GM23338 (cell line): ENCODE measurements around the gene SMIM13. TPM values are rescaled to one million over a fixed set of nuclear protein-coding genes. Genes with fewer than 3 reads are reported as not detected.

Experiments used
- ATAC-seq: fragments of 200-7000 bp; cut with Tn5 transposase; 3 replicates; pipeline ENCODE4 v1.9.1; 2020
- DNase-seq: peaks from one replicate; pipeline ENCODE4 v3.0.0-alpha.2; 2015; ENCODE audit warnings: low spot score
- H2AFZ ChIP-seq: fragments of 200-600 bp; sonication (generic); 2 replicates; pipeline ENCODE4 v1.8.0; 2016; ENCODE audit warnings: antibody characterized with exemption, mild to moderate bottlenecking, moderate library complexity
- H3F3A ChIP-seq: fragments of 200-600 bp; sonication (generic); replicated peaks from 2 replicates; pipeline ENCODE4 v1.8.0; 2017; ENCODE audit warnings: antibody characterized with exemption, mixed run types, low read depth
- H3K27ac ChIP-seq: fragments of 200-600 bp; sonication (generic); 2 replicates; pipeline ENCODE4 v1.6.1; 2016; ENCODE audit warnings: low read depth
- H3K27me3 ChIP-seq: fragments of 200-600 bp; sonication (generic); 2 replicates; pipeline ENCODE4 v1.8.0; 2016; ENCODE audit warnings: mild to moderate bottlenecking, mixed run types, moderate library complexity; ENCODE audit not compliant: insufficient read depth
- H3K36me3 ChIP-seq: fragments of 200-600 bp; sonication (generic); 2 replicates; pipeline ENCODE4 v1.8.0; 2016; ENCODE audit warnings: mild to moderate bottlenecking; ENCODE audit not compliant: insufficient read depth
- H3K4me1 ChIP-seq: fragments of 200-600 bp; sonication (generic); 2 replicates; pipeline ENCODE4 v1.8.0; 2016; ENCODE audit warnings: mild to moderate bottlenecking, moderate library complexity; ENCODE audit not compliant: insufficient read depth
- H3K4me2 ChIP-seq: fragments of 200-600 bp; sonication (generic); 2 replicates; pipeline ENCODE4 v1.7.1; 2017; ENCODE audit warnings: mixed run types
- H3K4me3 ChIP-seq: fragments of 200-600 bp; sonication (generic); 2 replicates; pipeline ENCODE4 v1.6.1; 2016; ENCODE audit warnings: mixed run types
- H3K79me2 ChIP-seq: fragments of 200-600 bp; sonication (generic); replicated peaks from 2 replicates; pipeline ENCODE4 v1.8.0; 2017; ENCODE audit warnings: mild to moderate bottlenecking; ENCODE audit not compliant: insufficient read depth
- H3K9me2 ChIP-seq: fragments of 200-600 bp; sonication (generic); 2 replicates; pipeline ENCODE4 v1.8.0; 2017; ENCODE audit not compliant: insufficient read depth
- H4K20me1 ChIP-seq: fragments of 200-600 bp; sonication (generic); replicated peaks from 2 replicates; pipeline ENCODE4 v1.8.0; 2017; ENCODE audit warnings: mild to moderate bottlenecking; ENCODE audit not compliant: insufficient read depth
- H3K27ac Mint-ChIP-seq: 2 replicates; pipeline ENCODE4 v1.8.0; 2020; ENCODE audit warnings: inconsistent platforms, mild to moderate bottlenecking, moderate library complexity, mixed read lengths
- H3K27me3 Mint-ChIP-seq: 3 replicates; pipeline ENCODE4 v1.8.0; 2022; ENCODE audit warnings: low read depth, mild to moderate bottlenecking, moderate library complexity, mixed read lengths, inconsistent platforms; ENCODE audit not compliant: insufficient read depth, poor library complexity
- H3K36me3 Mint-ChIP-seq: 3 replicates; pipeline ENCODE4 v1.8.0; 2021; ENCODE audit warnings: low read depth, mild to moderate bottlenecking, inconsistent platforms, moderate library complexity, mixed read lengths
- H3K4me1 Mint-ChIP-seq: 3 replicates; pipeline ENCODE4 v1.8.0; 2020; ENCODE audit warnings: mild to moderate bottlenecking, inconsistent platforms, mixed read lengths
- H3K4me3 Mint-ChIP-seq: 3 replicates; pipeline ENCODE4 v1.8.0; 2021; ENCODE audit warnings: moderate library complexity, mild to moderate bottlenecking, inconsistent platforms, mixed read lengths
- H3K9me3 Mint-ChIP-seq: 3 replicates; pipeline ENCODE4 v1.8.0; 2020; ENCODE audit warnings: moderate library complexity, mild to moderate bottlenecking, inconsistent platforms, mixed read lengths
- CREB1 ChIP-seq: fragments of 250-450 bp; sonication (Bioruptor Pico); IDR thresholded peaks from 2 replicates; pipeline ENCODE4 v1.5.0; 2020; ENCODE audit warnings: low read depth, mild to moderate bottlenecking, moderate library complexity
- CTCF ChIP-seq, 2 experiments: fragments of 200-600 bp in 1 of 2; sonication (generic) in 1 of 2; conservative IDR thresholded peaks; 2 replicates each; pipeline versions ENCODE4 v1.5.1 to v1.6.1; 2016 to 2017; ENCODE audit warnings: antibody characterized with exemption in 2 of 2, low read depth in 2 of 2, mild to moderate bottlenecking in 2 of 2, moderate library complexity in 1 of 2
- EZH2 ChIP-seq: fragments of 200-600 bp; sonication (generic); IDR thresholded peaks from one replicate; pipeline ENCODE4 v1.8.0; 2017; ENCODE audit warnings: antibody characterized with exemption, mild to moderate bottlenecking, low read depth; ENCODE audit not compliant: unreplicated experiment
- EZH2phosphoT487 ChIP-seq: fragments of 200-600 bp; sonication (generic); IDR thresholded peaks from one replicate; pipeline ENCODE4 v1.8.1; 2018; ENCODE audit warnings: antibody characterized with exemption; ENCODE audit not compliant: unreplicated experiment
- JUNB ChIP-seq: IDR thresholded peaks from one replicate; pipeline ENCODE4 v1.6.1; 2016; ENCODE audit warnings: antibody characterized with exemption; ENCODE audit not compliant: unreplicated experiment
- POLR2AphosphoS5 ChIP-seq: IDR thresholded peaks from 2 replicates; pipeline ENCODE4 v1.6.1; 2016; ENCODE audit warnings: antibody characterized with exemption, low read depth
- STAT1 ChIP-seq: IDR thresholded peaks from one replicate; pipeline ENCODE4 v1.6.1; 2016; ENCODE audit warnings: antibody characterized with exemption; ENCODE audit not compliant: unreplicated experiment
- ZNF114 ChIP-seq: fragments of 250-450 bp; sonication (Bioruptor Pico); IDR thresholded peaks from 2 replicates; pipeline ENCODE4 v1.5.0; 2020; ENCODE audit warnings: mild to moderate bottlenecking, moderate library complexity
- ZNF331 ChIP-seq: fragments of 250-450 bp; sonication (Bioruptor Pico); IDR thresholded peaks from 2 replicates; pipeline ENCODE4 v1.5.0; 2020; ENCODE audit warnings: low read depth, mild to moderate bottlenecking, moderate library complexity
- polyA plus RNA-seq: library from polyadenylated mRNA; unstranded; fragments of >200 nt; fragmentation: Nextera tagmentation; extraction: Ambion mirVana; gene quantifications from 2 replicates; pipeline ENCODE4 v1.2.1, GENCODE V29; 2016
- total RNA-seq: library from RNA; depleted of rRNA; stranded (reverse); fragments of >200 nt; shearing (Covaris generic); gene quantifications from 2 replicates; pipeline ENCODE4 v1.2.3, GENCODE V29; 2014
- TF ChIP-seq, protein P1 (sequence below): IDR thresholded peaks from 2 replicates; pipeline ENCODE4 v1.6.1; 2016; ENCODE audit warnings: antibody characterized with exemption
- TF ChIP-seq, protein P2 (sequence below): fragments of 250-450 bp; sonication (Bioruptor Pico); IDR thresholded peaks from 2 replicates; pipeline ENCODE4 v1.5.0; 2020; ENCODE audit warnings: mild to moderate bottlenecking, moderate library complexity
- TF ChIP-seq, protein P3 (sequence below): IDR thresholded peaks from one replicate; pipeline ENCODE4 v1.6.1; 2018; ENCODE audit warnings: antibody characterized with exemption; ENCODE audit not compliant: unreplicated experiment

Gene SMIM13
- total and polyA plus RNA-seq, 2 experiments from 2014 or later, result 7.2 to 12.7 TPM

DNA sequence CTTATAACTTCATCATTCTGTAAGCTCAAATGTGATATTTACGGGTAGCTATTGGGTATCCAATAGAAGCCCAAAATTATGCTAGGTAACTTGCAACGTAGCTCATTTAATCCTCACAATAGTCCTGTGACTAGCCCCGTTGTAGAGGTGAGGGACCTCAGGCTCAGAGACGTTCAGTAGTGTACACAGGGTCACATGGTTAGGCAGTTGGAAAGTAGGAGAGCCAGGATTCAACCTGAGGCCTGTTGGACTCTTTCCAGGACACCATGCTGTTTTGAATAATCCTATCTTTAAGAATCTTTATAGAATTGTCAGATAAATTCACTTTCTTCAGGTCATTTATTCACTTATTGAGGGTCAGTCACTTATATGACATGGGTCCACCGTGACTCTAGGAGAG lies 40.3 kb upstream of the SMIM13 start (continued):
- TF ChIP-seq EZH2 (no peak), CTCF (conservative IDR thresholded peaks at IDR 0.05; ENCODE audit: low read depth in 2 of 2) (no peak)

DNA sequence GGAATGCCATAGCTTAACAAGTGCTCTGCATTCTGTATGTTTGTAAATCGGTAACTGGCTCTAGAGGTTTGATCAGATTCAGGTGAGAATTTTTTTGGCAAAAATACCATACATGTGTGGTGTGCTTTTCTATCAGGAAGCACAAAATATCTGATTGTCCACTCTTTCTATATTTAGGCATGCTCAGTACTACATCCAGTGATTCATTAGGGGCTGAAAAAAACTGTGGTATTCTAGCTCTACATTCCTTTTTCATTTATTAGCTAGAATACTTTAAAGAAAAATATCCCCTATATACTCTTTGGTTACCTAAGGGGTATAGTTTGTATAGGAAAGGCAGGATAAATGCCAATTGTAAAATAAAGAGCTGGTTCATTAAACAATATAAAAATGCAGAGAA lies 38.9 kb upstream of the SMIM13 start:
- H3K27ac ChIP-seq, result no peak overlapping the region
- no peak for TF ChIP-seq EZH2
- no peak for TF ChIP-seq ZNF331 (CRISPR knock-in tag)
- no peak for TF ChIP-seq ZNF114 (CRISPR knock-in tag)
- TF ChIP-seq STAT1, result no peak
- TF ChIP-seq EZH2phosphoT487, result no peak
- TF ChIP-seq, protein P1, sequence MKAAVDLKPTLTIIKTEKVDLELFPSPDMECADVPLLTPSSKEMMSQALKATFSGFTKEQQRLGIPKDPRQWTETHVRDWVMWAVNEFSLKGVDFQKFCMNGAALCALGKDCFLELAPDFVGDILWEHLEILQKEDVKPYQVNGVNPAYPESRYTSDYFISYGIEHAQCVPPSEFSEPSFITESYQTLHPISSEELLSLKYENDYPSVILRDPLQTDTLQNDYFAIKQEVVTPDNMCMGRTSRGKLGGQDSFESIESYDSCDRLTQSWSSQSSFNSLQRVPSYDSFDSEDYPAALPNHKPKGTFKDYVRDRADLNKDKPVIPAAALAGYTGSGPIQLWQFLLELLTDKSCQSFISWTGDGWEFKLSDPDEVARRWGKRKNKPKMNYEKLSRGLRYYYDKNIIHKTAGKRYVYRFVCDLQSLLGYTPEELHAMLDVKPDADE, result no peak
- TF ChIP-seq JUNB, result no peak
- TF ChIP-seq, protein P2, sequence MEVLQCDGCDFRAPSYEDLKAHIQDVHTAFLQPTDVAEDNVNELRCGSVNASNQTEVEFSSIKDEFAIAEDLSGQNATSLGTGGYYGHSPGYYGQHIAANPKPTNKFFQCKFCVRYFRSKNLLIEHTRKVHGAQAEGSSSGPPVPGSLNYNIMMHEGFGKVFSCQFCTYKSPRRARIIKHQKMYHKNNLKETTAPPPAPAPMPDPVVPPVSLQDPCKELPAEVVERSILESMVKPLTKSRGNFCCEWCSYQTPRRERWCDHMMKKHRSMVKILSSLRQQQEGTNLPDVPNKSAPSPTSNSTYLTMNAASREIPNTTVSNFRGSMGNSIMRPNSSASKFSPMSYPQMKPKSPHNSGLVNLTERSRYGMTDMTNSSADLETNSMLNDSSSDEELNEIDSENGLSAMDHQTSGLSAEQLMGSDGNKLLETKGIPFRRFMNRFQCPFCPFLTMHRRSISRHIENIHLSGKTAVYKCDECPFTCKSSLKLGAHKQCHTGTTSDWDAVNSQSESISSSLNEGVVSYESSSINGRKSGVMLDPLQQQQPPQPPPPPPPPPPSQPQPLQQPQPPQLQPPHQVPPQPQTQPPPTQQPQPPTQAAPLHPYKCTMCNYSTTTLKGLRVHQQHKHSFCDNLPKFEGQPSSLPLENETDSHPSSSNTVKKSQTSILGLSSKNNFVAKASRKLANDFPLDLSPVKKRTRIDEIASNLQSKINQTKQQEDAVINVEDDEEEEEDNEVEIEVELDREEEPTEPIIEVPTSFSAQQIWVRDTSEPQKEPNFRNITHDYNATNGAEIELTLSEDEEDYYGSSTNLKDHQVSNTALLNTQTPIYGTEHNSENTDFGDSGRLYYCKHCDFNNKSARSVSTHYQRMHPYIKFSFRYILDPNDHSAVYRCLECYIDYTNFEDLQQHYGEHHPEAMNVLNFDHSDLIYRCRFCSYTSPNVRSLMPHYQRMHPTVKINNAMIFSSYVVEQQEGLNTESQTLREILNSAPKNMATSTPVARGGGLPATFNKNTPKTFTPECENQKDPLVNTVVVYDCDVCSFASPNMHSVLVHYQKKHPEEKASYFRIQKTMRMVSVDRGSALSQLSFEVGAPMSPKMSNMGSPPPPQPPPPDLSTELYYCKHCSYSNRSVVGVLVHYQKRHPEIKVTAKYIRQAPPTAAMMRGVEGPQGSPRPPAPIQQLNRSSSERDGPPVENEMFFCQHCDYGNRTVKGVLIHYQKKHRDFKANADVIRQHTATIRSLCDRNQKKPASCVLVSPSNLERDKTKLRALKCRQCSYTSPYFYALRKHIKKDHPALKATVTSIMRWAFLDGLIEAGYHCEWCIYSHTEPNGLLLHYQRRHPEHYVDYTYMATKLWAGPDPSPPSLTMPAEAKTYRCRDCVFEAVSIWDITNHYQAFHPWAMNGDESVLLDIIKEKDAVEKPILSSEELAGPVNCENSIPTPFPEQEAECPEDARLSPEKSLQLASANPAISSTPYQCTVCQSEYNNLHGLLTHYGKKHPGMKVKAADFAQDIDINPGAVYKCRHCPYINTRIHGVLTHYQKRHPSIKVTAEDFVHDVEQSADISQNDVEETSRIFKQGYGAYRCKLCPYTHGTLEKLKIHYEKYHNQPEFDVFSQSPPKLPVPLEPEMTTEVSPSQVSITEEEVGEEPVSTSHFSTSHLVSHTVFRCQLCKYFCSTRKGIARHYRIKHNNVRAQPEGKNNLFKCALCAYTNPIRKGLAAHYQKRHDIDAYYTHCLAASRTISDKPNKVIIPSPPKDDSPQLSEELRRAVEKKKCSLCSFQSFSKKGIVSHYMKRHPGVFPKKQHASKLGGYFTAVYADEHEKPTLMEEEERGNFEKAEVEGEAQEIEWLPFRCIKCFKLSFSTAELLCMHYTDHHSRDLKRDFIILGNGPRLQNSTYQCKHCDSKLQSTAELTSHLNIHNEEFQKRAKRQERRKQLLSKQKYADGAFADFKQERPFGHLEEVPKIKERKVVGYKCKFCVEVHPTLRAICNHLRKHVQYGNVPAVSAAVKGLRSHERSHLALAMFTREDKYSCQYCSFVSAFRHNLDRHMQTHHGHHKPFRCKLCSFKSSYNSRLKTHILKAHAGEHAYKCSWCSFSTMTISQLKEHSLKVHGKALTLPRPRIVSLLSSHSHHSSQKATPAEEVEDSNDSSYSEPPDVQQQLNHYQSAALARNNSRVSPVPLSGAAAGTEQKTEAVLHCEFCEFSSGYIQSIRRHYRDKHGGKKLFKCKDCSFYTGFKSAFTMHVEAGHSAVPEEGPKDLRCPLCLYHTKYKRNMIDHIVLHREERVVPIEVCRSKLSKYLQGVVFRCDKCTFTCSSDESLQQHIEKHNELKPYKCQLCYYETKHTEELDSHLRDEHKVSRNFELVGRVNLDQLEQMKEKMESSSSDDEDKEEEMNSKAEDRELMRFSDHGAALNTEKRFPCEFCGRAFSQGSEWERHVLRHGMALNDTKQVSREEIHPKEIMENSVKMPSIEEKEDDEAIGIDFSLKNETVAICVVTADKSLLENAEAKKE (CRISPR knock-in tag), result no peak
- no peak for TF ChIP-seq POLR2AphosphoS5
- TF ChIP-seq, protein P3, sequence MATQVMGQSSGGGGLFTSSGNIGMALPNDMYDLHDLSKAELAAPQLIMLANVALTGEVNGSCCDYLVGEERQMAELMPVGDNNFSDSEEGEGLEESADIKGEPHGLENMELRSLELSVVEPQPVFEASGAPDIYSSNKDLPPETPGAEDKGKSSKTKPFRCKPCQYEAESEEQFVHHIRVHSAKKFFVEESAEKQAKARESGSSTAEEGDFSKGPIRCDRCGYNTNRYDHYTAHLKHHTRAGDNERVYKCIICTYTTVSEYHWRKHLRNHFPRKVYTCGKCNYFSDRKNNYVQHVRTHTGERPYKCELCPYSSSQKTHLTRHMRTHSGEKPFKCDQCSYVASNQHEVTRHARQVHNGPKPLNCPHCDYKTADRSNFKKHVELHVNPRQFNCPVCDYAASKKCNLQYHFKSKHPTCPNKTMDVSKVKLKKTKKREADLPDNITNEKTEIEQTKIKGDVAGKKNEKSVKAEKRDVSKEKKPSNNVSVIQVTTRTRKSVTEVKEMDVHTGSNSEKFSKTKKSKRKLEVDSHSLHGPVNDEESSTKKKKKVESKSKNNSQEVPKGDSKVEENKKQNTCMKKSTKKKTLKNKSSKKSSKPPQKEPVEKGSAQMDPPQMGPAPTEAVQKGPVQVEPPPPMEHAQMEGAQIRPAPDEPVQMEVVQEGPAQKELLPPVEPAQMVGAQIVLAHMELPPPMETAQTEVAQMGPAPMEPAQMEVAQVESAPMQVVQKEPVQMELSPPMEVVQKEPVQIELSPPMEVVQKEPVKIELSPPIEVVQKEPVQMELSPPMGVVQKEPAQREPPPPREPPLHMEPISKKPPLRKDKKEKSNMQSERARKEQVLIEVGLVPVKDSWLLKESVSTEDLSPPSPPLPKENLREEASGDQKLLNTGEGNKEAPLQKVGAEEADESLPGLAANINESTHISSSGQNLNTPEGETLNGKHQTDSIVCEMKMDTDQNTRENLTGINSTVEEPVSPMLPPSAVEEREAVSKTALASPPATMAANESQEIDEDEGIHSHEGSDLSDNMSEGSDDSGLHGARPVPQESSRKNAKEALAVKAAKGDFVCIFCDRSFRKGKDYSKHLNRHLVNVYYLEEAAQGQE, result no peak
- no peak for TF ChIP-seq CREB1 (CRISPR knock-in tag)
- no peaks in the 10 kb centered on the region for H3F3A ChIP-seq
- H3K9me2 ChIP-seq, result peaks cover 4% of the 10 kb centered on the region; the same call in 1 of the 2 replicates
- DNase-seq (no peak), ATAC-seq (no peak)
- H3K4me1 ChIP-seq, result no peaks in the 10 kb centered on the region
- Mint-ChIP-seq H3K27ac (no peak overlapping the region), H3K27me3 (no peaks in the 10 kb centered on the region), H3K4me1 (no peaks in the 10 kb centered on the region), H3K9me3 (no peaks in the 10 kb centered on the region), H3K36me3 (no peaks in the 10 kb centered on the region), H3K4me3 (no peak overlapping the region)
- H2AFZ ChIP-seq, result no peak overlapping the region
- no peaks in the 10 kb centered on the region for H3K36me3 ChIP-seq
- no peaks in the 10 kb centered on the region for H3K27me3 ChIP-seq
- H3K4me2 ChIP-seq, result no peak overlapping the region
- H3K4me3 ChIP-seq, result no peak overlapping the region
- H4K20me1 ChIP-seq, result no peaks in the 10 kb centered on the region
- no peaks in the 10 kb centered on the region for H3K79me2 ChIP-seq
